HG03097 (cell line): ENCODE results near the gene DSCAML1.

Experiments used
- ATAC-seq: cut with Tn5 transposase; IDR thresholded peaks from one replicate; pipeline ENCODE4 v1.9.1; 2021; ENCODE audit not compliant: unreplicated experiment, low FRiP score

Gene DSCAML1

GRCh38 chr11:117513666-117514065 is 283.4 kb downstream of the DSCAML1 start:
- no peak for ATAC-seq

GRCh38 chr11:117511931-117512539 is 285.0 kb downstream of the DSCAML1 start:
- no peak for ATAC-seq

GRCh38 chr11:117511483-117511930 is 285.5 kb downstream of the DSCAML1 start:
- no peak for ATAC-seq

GRCh38 chr11:117510646-117511045 is 286.4 kb downstream of the DSCAML1 start:
- no peak for ATAC-seq

- no peak for ATAC-seq
Observed at GRCh38 chr11:117509543-117509942, 287.5 kb downstream of the DSCAML1 start.

GRCh38 chr11:117506971-117507370 is 290.0 kb downstream of the DSCAML1 start:
- ATAC-seq, result no peak

- no peak for ATAC-seq
Observed at GRCh38 chr11:117505285-117505970, 291.6 kb downstream of the DSCAML1 start.

- no peak for ATAC-seq
Observed at GRCh38 chr11:117502779-117503100, 294.3 kb downstream of the DSCAML1 start.

- ATAC-seq, result no peak
Observed at GRCh38 chr11:117502015-117502778, 294.8 kb downstream of the DSCAML1 start.

GRCh38 chr11:117501237-117501898 is 295.6 kb downstream of the DSCAML1 start:
- ATAC-seq, result no peak

GRCh38 chr11:117498791-117499190 is 298.2 kb downstream of the DSCAML1 start:
- no peak for ATAC-seq

- ATAC-seq, result no peak
Observed at GRCh38 chr11:117497206-117497951, 299.6 kb downstream of the DSCAML1 start.

GRCh38 chr11:117495357-117495756 is 301.7 kb downstream of the DSCAML1 start:
- no peak for ATAC-seq

GRCh38 chr11:117492578-117493251 is 304.3 kb downstream of the DSCAML1 start:
- ATAC-seq, result no peak

- ATAC-seq, result no peak
Observed at GRCh38 chr11:117490911-117491310, 306.1 kb downstream of the DSCAML1 start.

- no peak for ATAC-seq
Observed at GRCh38 chr11:117489999-117490679, 306.9 kb downstream of the DSCAML1 start.

- ATAC-seq, result no peak
Observed at GRCh38 chr11:117488996-117489952, 307.7 kb downstream of the DSCAML1 start.

GRCh38 chr11:117486059-117486458 is 311.0 kb downstream of the DSCAML1 start:
- ATAC-seq, result no peak
